Fibroblast of mammary gland (primary cell): ENCODE measurements around the gene NEURL1.

ENCODE experiments used
- DNase-seq: peaks from one replicate; pipeline ENCODE4 v3.0.0-alpha.2; 2010; ENCODE audit warnings: low read depth
- H3K4me3 ChIP-seq: 2 replicates; pipeline ENCODE4 v1.5.1; 2011; ENCODE audit warnings: low read depth, mild to moderate bottlenecking, low read length, moderate library complexity; ENCODE audit not compliant: control insufficient read depth
- CTCF ChIP-seq: conservative IDR thresholded peaks from 2 replicates; pipeline ENCODE4 v1.5.1; 2011; ENCODE audit warnings: low read depth, low read length, inconsistent platforms; ENCODE audit not compliant: control insufficient read depth, insufficient read depth

NEURL1 gene

GRCh38 chr10:103599211-103599610 lies 105.7 kb downstream of the NEURL1 start:
- DNase-seq: no peak
- no peak overlapping the region for H3K4me3 ChIP-seq
- TF ChIP-seq CTCF: no peak

GRCh38 chr10:103599907-103600306 lies 106.4 kb downstream of the NEURL1 start:
- H3K4me3 ChIP-seq: no peak overlapping the region
- no peak for TF ChIP-seq CTCF
- DNase-seq: no peak

- H3K4me3 ChIP-seq: no peak overlapping the region
- no peak for TF ChIP-seq CTCF
- DNase-seq: no peak
These were observed 106.8 kb downstream of the NEURL1 start for GRCh38 chr10:103600325-103600724.

- DNase-seq: no peak
- no peak for TF ChIP-seq CTCF
These were observed 107.6 kb downstream of the NEURL1 start for GRCh38 chr10:103600956-103601569.

GRCh38 chr10:103602028-103602851 lies 108.7 kb downstream of the NEURL1 start:
- TF ChIP-seq CTCF: no peak
- DNase-seq: no peak
- no peak overlapping the region for H3K4me3 ChIP-seq

More at GRCh38 chr10:103600956-103601569, 107.6 kb downstream of the NEURL1 start:
- no peak overlapping the region for H3K4me3 ChIP-seq

GRCh38 chr10:103602852-103603155 lies 109.3 kb downstream of the NEURL1 start:
- no peak for DNase-seq
- no peak overlapping the region for H3K4me3 ChIP-seq
- no peak for TF ChIP-seq CTCF
